22Rv1 (cell line): Measurements from ENCODE around the gene HDHD3.

ENCODE experiments used
- H3K27ac ChIP-seq: fragments of 450-650 bp; 2 replicates; pipeline ENCODE4 v1.5.1; 2017
- ZFX ChIP-seq: fragments of 450-650 bp; IDR thresholded peaks from 2 replicates; pipeline ENCODE4 v1.6.1; 2017; ENCODE audit warnings: antibody characterized with exemption, borderline replicate concordance
- TF ChIP-seq, protein P1 (sequence below): fragments of 450-650 bp; IDR thresholded peaks from 2 replicates; pipeline ENCODE4 v1.5.1; 2017; ENCODE audit warnings: mild to moderate bottlenecking

The HDHD3 gene

DNA sequence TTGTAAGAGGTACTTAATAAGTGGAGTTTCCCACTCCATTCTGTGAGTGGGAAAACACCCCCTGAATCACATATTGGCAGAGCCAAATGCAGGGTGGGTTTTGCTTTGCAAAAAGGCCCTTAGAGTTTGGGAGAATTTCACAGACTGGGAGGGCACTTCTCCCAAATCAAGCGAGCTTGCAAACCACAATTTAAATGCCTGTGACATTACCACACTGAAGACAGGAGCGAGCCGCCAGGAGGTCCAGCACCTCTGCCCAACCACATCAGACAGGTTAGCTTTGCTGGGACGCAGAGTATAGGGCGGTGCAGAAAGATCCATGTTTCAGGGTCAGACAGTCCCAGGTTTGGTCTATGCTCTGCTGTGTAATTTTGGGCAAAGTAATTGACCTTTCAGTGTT is 22.0 kb upstream of the HDHD3 start:
- no peak for TF ChIP-seq ZFX
- TF ChIP-seq, protein P1, sequence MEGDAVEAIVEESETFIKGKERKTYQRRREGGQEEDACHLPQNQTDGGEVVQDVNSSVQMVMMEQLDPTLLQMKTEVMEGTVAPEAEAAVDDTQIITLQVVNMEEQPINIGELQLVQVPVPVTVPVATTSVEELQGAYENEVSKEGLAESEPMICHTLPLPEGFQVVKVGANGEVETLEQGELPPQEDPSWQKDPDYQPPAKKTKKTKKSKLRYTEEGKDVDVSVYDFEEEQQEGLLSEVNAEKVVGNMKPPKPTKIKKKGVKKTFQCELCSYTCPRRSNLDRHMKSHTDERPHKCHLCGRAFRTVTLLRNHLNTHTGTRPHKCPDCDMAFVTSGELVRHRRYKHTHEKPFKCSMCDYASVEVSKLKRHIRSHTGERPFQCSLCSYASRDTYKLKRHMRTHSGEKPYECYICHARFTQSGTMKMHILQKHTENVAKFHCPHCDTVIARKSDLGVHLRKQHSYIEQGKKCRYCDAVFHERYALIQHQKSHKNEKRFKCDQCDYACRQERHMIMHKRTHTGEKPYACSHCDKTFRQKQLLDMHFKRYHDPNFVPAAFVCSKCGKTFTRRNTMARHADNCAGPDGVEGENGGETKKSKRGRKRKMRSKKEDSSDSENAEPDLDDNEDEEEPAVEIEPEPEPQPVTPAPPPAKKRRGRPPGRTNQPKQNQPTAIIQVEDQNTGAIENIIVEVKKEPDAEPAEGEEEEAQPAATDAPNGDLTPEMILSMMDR, result no peak
- H3K27ac ChIP-seq, result no peak overlapping the region

DNA sequence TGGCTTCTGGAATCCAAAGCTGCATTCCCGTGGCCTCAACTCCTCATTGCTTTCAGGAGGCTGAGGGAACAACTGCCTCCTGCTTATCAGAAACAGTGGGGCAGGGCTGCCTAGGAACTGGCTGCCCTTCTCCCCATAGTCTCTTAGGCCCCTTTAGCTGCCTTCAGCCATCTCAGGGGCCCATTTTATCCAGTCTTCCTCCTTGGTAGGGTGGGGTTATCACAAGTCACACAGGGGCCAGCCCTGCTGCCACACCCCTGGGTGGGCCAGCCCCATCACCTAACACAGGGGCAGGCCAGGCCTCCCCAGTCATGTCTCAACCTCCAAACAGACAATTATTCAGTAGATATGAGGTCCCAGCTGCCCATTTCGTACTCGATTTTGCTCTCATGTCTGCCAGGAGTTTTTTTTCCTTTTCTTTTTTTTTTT is 20.4 kb upstream of the HDHD3 start:
- no peak overlapping the region for H3K27ac ChIP-seq
- TF ChIP-seq ZFX, result no peak
- TF ChIP-seq, protein P1, result no peak

DNA sequence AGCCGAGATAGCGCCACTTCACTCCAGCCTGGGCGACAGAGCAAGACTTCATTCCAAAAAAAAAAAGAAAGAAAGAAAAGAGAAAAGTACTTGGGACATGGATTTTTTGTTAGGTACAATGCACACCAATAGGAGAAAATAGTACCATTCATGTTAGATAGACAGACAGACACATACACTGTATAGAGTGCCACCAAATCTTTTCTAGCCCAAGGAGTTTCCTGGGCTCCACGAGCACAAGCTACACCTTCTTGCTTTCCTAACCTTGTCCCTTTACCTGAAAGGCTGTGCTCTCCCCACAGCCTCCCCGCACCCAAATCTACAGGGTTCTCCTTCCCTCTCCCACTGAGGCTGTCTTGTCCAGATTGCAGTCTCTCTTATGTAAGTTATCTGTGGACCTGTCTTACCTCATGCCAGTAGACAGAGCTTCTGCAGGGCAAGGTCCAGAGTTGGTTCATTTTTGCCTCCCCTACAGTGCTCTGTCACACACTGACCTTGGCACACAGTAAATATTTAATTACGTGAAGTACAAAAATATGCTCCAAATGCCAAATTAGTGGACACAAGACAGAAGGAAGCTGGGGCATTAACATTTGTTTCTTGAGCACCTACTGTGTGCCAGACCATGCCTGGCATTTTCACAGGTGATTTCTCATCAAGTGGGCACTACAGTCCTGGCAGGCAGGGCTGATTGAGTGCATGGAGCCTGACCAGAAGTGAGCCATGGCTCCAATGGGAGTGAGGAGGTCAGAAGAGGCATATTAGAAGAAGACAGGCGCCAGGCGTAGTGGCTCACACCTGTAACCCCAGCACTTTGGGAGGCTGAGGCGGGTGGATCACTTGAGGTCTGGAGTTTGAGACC is 18.4 kb upstream of the HDHD3 start:
- H3K27ac ChIP-seq, result no peak overlapping the region
- TF ChIP-seq ZFX, result no peak
- TF ChIP-seq, protein P1, result no peak

DNA sequence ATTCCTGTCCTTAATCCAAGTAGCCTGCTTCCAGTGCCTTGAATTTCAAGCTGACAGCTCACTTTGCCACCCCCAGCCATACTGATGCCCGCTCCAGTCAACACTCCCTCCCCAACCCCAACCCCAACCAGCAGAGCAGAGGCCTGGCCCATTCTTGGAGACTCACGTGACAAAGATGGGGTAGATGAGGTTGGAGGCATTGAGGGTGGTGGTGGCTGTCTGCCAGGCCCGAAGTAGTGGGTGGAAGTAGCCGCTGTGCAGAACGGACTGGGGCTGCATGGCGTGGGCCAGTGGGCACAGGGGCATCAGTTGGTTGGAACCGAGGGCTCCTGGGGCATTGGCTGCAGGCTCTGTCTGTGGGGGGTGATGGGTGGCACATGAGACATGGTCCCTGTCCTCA is 16.5 kb upstream of the HDHD3 start:
- H3K27ac ChIP-seq, result no peak overlapping the region
- TF ChIP-seq, protein P1, result no peak
- no peak for TF ChIP-seq ZFX

DNA sequence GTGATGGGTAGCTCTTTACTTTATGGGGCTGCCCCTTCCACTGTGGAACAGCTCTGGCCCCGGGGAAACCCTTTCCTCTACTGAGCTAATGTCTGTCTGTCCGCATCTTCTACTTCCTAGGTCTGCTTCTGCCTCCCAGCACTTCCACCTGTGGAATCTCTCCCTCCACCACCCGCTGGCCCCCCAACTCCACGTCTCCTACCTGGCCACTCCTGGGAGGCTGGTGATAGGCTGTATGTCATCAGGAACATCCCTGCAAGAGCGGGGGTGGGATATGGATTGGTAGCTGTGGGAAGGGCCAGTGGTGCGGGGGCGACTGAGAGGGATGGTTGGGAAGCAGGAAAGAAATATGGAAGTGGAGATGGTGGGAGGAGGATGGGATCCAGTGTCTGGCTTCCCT is 15.1 kb upstream of the HDHD3 start:
- TF ChIP-seq, protein P1, result no peak
- no peak for TF ChIP-seq ZFX
- no peak overlapping the region for H3K27ac ChIP-seq

DNA sequence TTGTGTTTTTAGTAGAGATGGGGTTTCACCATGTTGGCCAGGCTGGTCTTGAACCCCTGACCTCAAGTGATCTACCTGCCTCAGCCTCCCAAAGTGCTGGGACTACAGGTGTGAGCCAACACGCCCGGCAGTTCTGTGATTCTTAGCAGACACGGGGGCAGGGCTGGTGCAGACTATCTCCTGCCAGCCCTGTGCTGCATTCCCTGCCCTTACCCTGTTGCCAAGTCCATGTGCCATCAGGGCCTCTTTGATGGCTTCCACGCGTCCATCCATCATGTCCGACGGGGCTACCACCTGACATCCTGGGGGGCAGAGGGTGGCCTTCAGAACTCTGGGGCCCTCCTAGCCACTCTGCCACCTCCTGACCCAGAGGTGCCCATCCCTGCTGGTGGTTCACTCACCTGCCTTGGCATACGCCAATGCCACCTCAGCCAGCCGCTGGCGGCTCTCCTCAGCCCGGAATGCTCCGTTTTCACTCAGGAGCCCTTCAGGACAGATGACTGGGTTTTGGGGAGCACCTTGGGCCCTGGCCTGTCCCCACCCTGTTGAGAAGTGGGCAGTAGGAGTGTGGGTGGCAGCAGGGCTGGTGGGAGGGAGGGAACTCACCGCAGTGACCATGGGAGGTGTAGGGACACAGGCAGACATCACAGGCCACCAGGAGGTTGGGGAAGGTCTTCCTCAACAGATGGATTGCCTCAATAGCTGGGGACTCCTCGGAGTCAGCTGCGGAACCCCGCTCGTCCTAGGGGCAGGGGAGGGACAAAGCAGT is 13.6 kb upstream of the HDHD3 start:
- H3K27ac ChIP-seq, result no peak overlapping the region
- TF ChIP-seq ZFX, result no peak
- TF ChIP-seq, protein P1, result no peak

DNA sequence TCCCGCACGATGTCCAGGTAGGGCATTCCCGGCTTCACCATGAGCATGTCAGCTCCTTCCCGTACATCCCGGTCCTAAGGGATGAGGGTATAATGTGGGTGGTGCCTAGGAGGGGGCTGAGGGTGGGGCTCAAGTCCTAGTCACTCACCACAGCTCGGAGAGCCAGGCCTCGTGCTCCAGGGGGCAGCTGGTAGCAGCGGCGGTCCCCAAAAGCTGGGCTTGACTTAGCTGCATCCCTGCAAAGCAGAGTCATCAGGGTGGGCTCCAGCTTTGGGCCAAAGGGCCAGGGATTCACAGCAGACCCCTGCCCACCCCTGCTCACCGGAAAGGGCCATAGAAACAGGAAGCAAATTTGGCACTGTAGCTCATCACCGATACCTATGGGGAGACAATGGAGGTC is 12.7 kb upstream of the HDHD3 start:
- TF ChIP-seq, protein P1, result no peak
- no peak for TF ChIP-seq ZFX
- no peak overlapping the region for H3K27ac ChIP-seq
